MM.1S (cell line): ENCODE results near the gene NPAS4.

Experiments used
- DNase-seq: peaks from one replicate; pipeline ENCODE4 v3.0.0-alpha.2; 2015
- H2AFZ ChIP-seq: fragments of 300-600 bp; sonication (generic); 2 replicates; pipeline ENCODE4 v1.6.0; 2016; ENCODE audit warnings: antibody characterized with exemption, low read length
- H3F3A ChIP-seq: fragments of 300-600 bp; sonication (generic); 2 replicates; pipeline ENCODE4 v1.6.1; 2016; ENCODE audit warnings: mild to moderate bottlenecking, antibody characterized with exemption, low read length, moderate library complexity, mixed read lengths; ENCODE audit not compliant: insufficient read depth
- H3K27ac ChIP-seq: fragments of 300-600 bp; sonication (generic); 2 replicates; pipeline ENCODE4 v1.5.1; 2016; ENCODE audit warnings: mild to moderate bottlenecking, low read length
- H3K27me3 ChIP-seq: fragments of 300-600 bp; sonication (generic); replicated peaks from 2 replicates; pipeline ENCODE4 v1.6.0; 2016; ENCODE audit warnings: low read length; ENCODE audit not compliant: insufficient read depth
- H3K36me3 ChIP-seq: fragments of 300-600 bp; sonication (generic); replicated peaks from 2 replicates; pipeline ENCODE4 v1.6.1; 2016; ENCODE audit warnings: mild to moderate bottlenecking, low read length, mixed read lengths; ENCODE audit not compliant: insufficient read depth
- H3K4me1 ChIP-seq: fragments of 300-600 bp; sonication (generic); 2 replicates; pipeline ENCODE4 v1.6.1; 2016; ENCODE audit warnings: low read length, mixed read lengths
- H3K4me2 ChIP-seq: fragments of 300-600 bp; sonication (generic); 2 replicates; pipeline ENCODE4 v1.6.0; 2016; ENCODE audit warnings: low read depth, low read length
- H3K4me3 ChIP-seq: fragments of 300-600 bp; sonication (generic); 2 replicates; pipeline ENCODE4 v1.5.1; 2016; ENCODE audit warnings: low read length, mixed read lengths
- H3K79me2 ChIP-seq: fragments of 300-600 bp; sonication (generic); 2 replicates; pipeline ENCODE4 v1.6.1; 2016; ENCODE audit warnings: mixed run types, low read length, mixed read lengths
- H3K9ac ChIP-seq: fragments of 300-600 bp; sonication (generic); 2 replicates; pipeline ENCODE4 v1.6.1; 2016; ENCODE audit warnings: low read length, mixed read lengths
- H3K9me2 ChIP-seq: fragments of 300-600 bp; sonication (generic); replicated peaks from 2 replicates; pipeline ENCODE4 v1.6.1; 2016; ENCODE audit warnings: mild to moderate bottlenecking, low read length, mixed read lengths; ENCODE audit not compliant: insufficient read depth
- H3K9me3 ChIP-seq: fragments of 300-600 bp; sonication (generic); replicated peaks from 2 replicates; pipeline ENCODE4 v1.6.1; 2016; ENCODE audit warnings: mild to moderate bottlenecking, low read length, mixed read lengths; ENCODE audit not compliant: insufficient read depth
- H4K20me1 ChIP-seq: fragments of 300-600 bp; sonication (generic); 2 replicates; pipeline ENCODE4 v1.6.1; 2016; ENCODE audit warnings: mild to moderate bottlenecking, low read length, moderate library complexity, mixed read lengths; ENCODE audit not compliant: insufficient read depth
- EZH2 ChIP-seq: fragments of 300-600 bp; sonication (generic); optimal IDR thresholded peaks from 2 replicates; pipeline ENCODE3; 2017; ENCODE audit warnings: low read depth, mild to moderate bottlenecking, antibody characterized with exemption, low read length, mixed read lengths
- EZH2phosphoT487 ChIP-seq: fragments of 300-600 bp; sonication (generic); IDR thresholded peaks from 2 replicates; pipeline ENCODE4 v1.6.1; 2018; ENCODE audit warnings: antibody characterized with exemption, low read length
- TF ChIP-seq, protein P1 (sequence below): fragments of 300-600 bp; sonication (generic); IDR thresholded peaks from 2 replicates; pipeline ENCODE4 v1.5.1; 2016; ENCODE audit warnings: antibody characterized with exemption, low read length, mixed read lengths

The NPAS4 gene

DNA sequence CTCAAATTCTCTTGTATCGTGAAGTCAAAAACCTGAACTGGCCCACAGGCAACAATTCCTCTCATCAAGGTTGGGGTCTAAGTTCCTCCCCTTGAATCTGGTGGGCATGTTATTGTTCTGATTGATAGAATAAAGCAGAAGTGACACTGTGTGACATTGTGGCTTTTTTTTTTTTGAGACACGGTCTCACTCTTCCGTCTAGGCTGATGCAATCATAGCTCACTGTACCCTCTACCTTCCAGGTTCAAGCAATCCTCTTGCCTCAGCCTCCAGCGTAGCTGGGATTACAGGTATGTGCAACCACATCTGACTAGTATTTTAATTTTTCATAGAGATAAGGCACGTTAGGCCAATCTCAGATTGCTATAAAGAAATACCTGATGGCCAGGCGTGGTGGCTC, 37.0 kb downstream of the NPAS4 start:
- Histone ChIP-seq H3K79me2 (no peaks in the 10 kb centered on the region), H3K9me2 (no peaks in the 10 kb centered on the region), H2AFZ (no peak overlapping the region), H3K4me2 (no peak overlapping the region), H3F3A (no peaks in the 10 kb centered on the region), H3K36me3 (no peaks in the 10 kb centered on the region), H3K27ac (no peak overlapping the region), H3K27me3 (peaks cover 27% of the 10 kb centered on the region), H3K9ac (no peak overlapping the region), H3K9me3 (no peaks in the 10 kb centered on the region), H4K20me1 (no peaks in the 10 kb centered on the region), H3K4me3 (no peak overlapping the region), H3K4me1 (0 out of 2 replicates have a peak, but pooled peaks cover 5% of the 10 kb centered on the region)
- TF ChIP-seq EZH2phosphoT487 (no peak), EZH2 (no peak)
- TF ChIP-seq, protein P1, sequence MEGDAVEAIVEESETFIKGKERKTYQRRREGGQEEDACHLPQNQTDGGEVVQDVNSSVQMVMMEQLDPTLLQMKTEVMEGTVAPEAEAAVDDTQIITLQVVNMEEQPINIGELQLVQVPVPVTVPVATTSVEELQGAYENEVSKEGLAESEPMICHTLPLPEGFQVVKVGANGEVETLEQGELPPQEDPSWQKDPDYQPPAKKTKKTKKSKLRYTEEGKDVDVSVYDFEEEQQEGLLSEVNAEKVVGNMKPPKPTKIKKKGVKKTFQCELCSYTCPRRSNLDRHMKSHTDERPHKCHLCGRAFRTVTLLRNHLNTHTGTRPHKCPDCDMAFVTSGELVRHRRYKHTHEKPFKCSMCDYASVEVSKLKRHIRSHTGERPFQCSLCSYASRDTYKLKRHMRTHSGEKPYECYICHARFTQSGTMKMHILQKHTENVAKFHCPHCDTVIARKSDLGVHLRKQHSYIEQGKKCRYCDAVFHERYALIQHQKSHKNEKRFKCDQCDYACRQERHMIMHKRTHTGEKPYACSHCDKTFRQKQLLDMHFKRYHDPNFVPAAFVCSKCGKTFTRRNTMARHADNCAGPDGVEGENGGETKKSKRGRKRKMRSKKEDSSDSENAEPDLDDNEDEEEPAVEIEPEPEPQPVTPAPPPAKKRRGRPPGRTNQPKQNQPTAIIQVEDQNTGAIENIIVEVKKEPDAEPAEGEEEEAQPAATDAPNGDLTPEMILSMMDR = no peak
- DNase-seq = no peak

DNA sequence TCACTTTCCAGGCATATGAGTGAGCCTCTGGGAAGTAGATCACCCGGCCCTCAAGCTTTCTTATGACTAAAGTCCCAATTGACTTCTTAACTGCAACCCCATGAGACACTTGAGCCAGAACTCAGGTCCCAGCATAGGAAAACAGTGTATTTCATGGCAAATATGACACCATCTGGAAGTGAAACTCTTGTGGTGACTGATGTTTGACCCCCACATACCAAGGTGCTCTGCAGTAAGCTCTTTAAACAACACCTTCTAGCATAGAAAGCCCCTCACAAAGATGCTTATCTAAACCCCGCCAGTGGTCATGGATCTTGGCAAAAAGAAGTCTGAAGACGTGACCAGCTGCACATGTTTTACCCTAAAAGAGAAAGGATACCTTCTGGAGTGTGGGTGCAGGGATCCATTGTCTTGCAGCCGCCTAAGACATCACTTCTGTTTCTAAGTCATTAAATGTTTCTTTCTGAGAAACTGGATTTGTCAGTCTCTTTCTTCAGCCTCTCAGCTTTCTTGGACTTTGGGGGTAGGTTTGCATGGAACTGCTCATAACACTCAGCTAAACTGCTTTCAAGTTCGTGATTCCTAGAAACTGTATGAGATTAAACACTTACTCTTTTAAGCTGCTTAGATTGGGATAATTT, 38.4 kb downstream of the NPAS4 start:
- no peaks in the 10 kb centered on the region for H3F3A ChIP-seq
- H3K79me2 ChIP-seq = no peaks in the 10 kb centered on the region
- H3K4me1 ChIP-seq = 0 out of 2 replicates have a peak, but pooled peaks cover 5% of the 10 kb centered on the region
- peaks cover 20% of the 10 kb centered on the region for H3K27me3 ChIP-seq
- no peak for DNase-seq
- no peak overlapping the region for H3K27ac ChIP-seq
- no peak overlapping the region for H3K9ac ChIP-seq
- no peaks in the 10 kb centered on the region for H3K9me2 ChIP-seq
- H4K20me1 ChIP-seq = no peaks in the 10 kb centered on the region
- no peak overlapping the region for H3K4me3 ChIP-seq
- TF ChIP-seq, protein P1 = no peak
- TF ChIP-seq EZH2 (no peak), EZH2phosphoT487 (no peak)
- H2AFZ ChIP-seq = no peak overlapping the region
- no peaks in the 10 kb centered on the region for H3K9me3 ChIP-seq
- no peaks in the 10 kb centered on the region for H3K36me3 ChIP-seq
- no peak overlapping the region for H3K4me2 ChIP-seq

DNA sequence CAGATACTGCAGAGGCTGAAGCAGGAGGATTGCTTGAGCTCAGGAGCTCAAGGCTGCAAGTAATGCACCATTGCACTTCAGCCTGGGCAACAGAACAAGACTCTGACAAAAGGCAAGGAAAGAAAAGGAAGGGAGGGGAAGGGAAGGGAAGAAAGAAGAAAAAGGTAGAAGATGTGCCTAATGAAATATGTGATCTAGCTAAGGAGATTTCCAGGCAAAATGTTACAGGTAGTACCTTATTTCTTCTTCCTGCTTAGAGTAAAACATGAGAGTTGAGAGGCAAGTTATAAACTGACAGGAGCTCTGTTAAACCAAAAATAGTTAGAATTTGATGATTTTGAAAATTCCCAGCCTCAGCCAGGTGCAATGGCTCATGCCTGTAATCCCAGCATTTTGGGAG, 41.2 kb downstream of the NPAS4 start:
- Histone ChIP-seq H3K36me3 (no peaks in the 10 kb centered on the region), H3K79me2 (no peaks in the 10 kb centered on the region), H2AFZ (no peak overlapping the region), H3K27ac (no peak overlapping the region), H3F3A (no peaks in the 10 kb centered on the region), H3K27me3 (no peaks in the 10 kb centered on the region), H3K4me1 (0 out of 2 replicates have a peak, but pooled peaks cover 5% of the 10 kb centered on the region), H3K4me3 (no peak overlapping the region), H3K9me2 (no peaks in the 10 kb centered on the region), H3K4me2 (no peak overlapping the region), H3K9ac (no peak overlapping the region), H4K20me1 (no peaks in the 10 kb centered on the region), H3K9me3 (no peaks in the 10 kb centered on the region)
- DNase-seq = no peak
- no peak for TF ChIP-seq EZH2phosphoT487
- no peak for TF ChIP-seq EZH2
- TF ChIP-seq, protein P1 = no peak
